Heart left ventricle (tissue), 16 donors: ENCODE measurements around the gene HLA-DQA2. TPM values are rescaled to one million over a fixed set of nuclear protein-coding genes. Genes with fewer than 3 reads are reported as not detected.

Experiments
- ATAC-seq, 4 donors: fragments of 200-7000 bp; cut with Tn5 transposase; one replicate each; pipeline ENCODE4 v1.9.1; 2020 to 2022; ENCODE audit warnings: moderate library complexity in 4 of 4, mild to moderate bottlenecking in 3 of 4, moderate number of reproducible peaks in 1 of 4
- DNase-seq, 5 donors: peaks; one replicate each; pipeline ENCODE4 v3.0.0-alpha.2; 2020
- H3K27ac ChIP-seq, 12 donors: fragments of 200-600 bp; sonication (generic) in 4 of 12; one replicate each; pipeline versions ENCODE4 v1.5.0 to v1.8.0; 2016 to 2022; ENCODE audit warnings: mild to moderate bottlenecking in 2 of 12
- H3K27me3 ChIP-seq, 9 donors: fragments of 200-600 bp; sonication (generic) in 2 of 9; one replicate each; pipeline versions ENCODE4 v1.5.1 to v1.8.0; 2016 to 2022; ENCODE audit warnings: mild to moderate bottlenecking in 3 of 9
- H3K36me3 ChIP-seq, 9 donors: fragments of 200-600 bp; sonication (generic) in 2 of 9; one replicate each; pipeline versions ENCODE4 v1.5.0 to v1.8.0; 2018 to 2022; ENCODE audit warnings: mild to moderate bottlenecking in 2 of 9
- H3K4me1 ChIP-seq, 12 donors: fragments of 200-600 bp; sonication (generic) in 4 of 12; one replicate each; pipeline versions ENCODE4 v1.5.0 to v1.8.0; 2016 to 2022; ENCODE audit warnings: mild to moderate bottlenecking in 3 of 12
- H3K4me3 ChIP-seq, 12 donors: fragments of 200-600 bp; sonication (generic) in 4 of 12; one replicate each; pipeline versions ENCODE4 v1.5.0 to v1.8.0; 2017 to 2022; ENCODE audit warnings: mild to moderate bottlenecking in 9 of 12, moderate library complexity in 4 of 12
- H3K9me3 ChIP-seq, 12 donors: fragments of 200-600 bp; sonication (generic) in 4 of 12; one replicate each; pipeline versions ENCODE4 v1.5.0 to v1.8.0; 2016 to 2022; ENCODE audit warnings: mild to moderate bottlenecking in 1 of 12
- CTCF ChIP-seq, 12 donors: fragments of 200-600 bp; sonication (generic) in 4 of 12; IDR thresholded peaks; one replicate each; pipeline versions ENCODE4 v1.5.0 to v1.8.0; 2018 to 2022; ENCODE audit warnings: antibody characterized with exemption in 12 of 12, mild to moderate bottlenecking in 5 of 12
- POLR2A ChIP-seq, 2 donors: fragments of 450-650 bp; IDR thresholded peaks; one replicate each; pipeline ENCODE4 v1.6.1; 2017; ENCODE audit warnings: antibody characterized with exemption in 2 of 2, mild to moderate bottlenecking in 2 of 2, moderate library complexity in 2 of 2
- WGBS, 4 donors: extraction: QIAGEN DNeasy Blood & Tissue Kit in 2 of 4; methylation state at CpG; one replicate each; pipeline versions ENCODE4 v1.1.5 to v1.1.7; 2013 to 2018; 5-methylcytosine and 5-hydroxymethylcytosine counted together
- intact Hi-C, 10 donors: fragments of 100-400 bp; cut with DNase I; formaldehyde crosslinking; loops; one replicate each; pipeline versions ENCODE4 v1.11.1 to v1.14.2; 2022
- long read RNA-seq, 3 donors: library from polyadenylated mRNA; unstranded; transcript quantifications; one replicate each; pipeline ENCODE4 v2.0.0, GENCODE V29; 2020 to 2021
- polyA plus RNA-seq, 2 donors: library from polyadenylated mRNA; stranded (reverse); fragments of 200-250 nt; gene quantifications; one replicate each; pipeline ENCODE4 v1.2.3, GENCODE V29; 2013
- total RNA-seq, 9 donors: library from RNA; depleted of rRNA in 2 of 9; stranded (reverse); fragments of >200 nt in 2 of 9; fragmentation: NEBNext Ultra II Directional in 3 of 9; extraction: Animal tissue kit (Norgen Biotek cat#: 25700) in 3 of 9; gene quantifications; one replicate each; pipeline versions ENCODE4 v1.1.0 to v1.2.4, GENCODE V29; 2016 to 2023
- donor health status: ischemic (EF 13 %, LVEDD 7.1; RV severe dilation, severe dysfunction).
- donor health status: healthy with polysubstance abuse.
- donor health status: DM: no; HTN: yes; CAD: no.
- donor health status: DM: no; HTN: no; CAD: no.
- donor health status: ischemic (EF 25% LVEDD 6.9; RV normal size, moderate dysfunction).
- donor health status: ischemic (EF 25% LVEDD 5.7; RV mildly dilated, moderate dysfunction).
- donor health status: healthy.
- donor health status: DM: yes; HTN: yes; CAD: no.
- donor health status: ischemic (EF 35%, LVEDD 5.7; RV mildly dilated, moderate dysfunction).
- donor health status: nonischemic (EF 11% LVEDD 7.7; RV severe dilation, severe dysfunction).
- donor health status: DM: yes; HTN: yes; CAD: no.
- donor health status: PGD.
- donor health status: ischemic (EF 29% LVEDD 5.4; RV normal size, mild dysfunction).
- donor health status: nonischemic (EF 23%, LVEDD 6.1; RV moderate dilation, normal function).

HLA-DQA2 gene
- total RNA-seq = 10 to 100 TPM in 2 of 9 donors, 1 to 10 TPM in 1, under 1 TPM in 3, not detected in 3; 0.14 to 34.4 (median 1.6) TPM
- not detected for polyA plus RNA-seq
- long read RNA-seq, donor 1 = 0 reads
- long read RNA-seq, donor 2 = 0 reads
- long read RNA-seq, donor 3 = 0 reads

GRCh38 chr6:32741031-32741960 lies at the start of gene HLA-DQA2:
Gene HLA-DQA2 (plus strand): TSS chr6:32741391. CDS start chr6:32741444, 53 bp downstream.
- H3K9me3 ChIP-seq = no peaks in the 10 kb centered on the region
- H3K27me3 ChIP-seq = peaks cover 0 to 81% (median 5%) of the 10 kb centered on the region in 9 donors
- no peak for ATAC-seq
- intact Hi-C loops = no loop called here
- H3K4me1 ChIP-seq = no peaks in the 10 kb centered on the region
- no peak for DNase-seq
- H3K36me3 ChIP-seq = no peaks in the 10 kb centered on the region
- TF ChIP-seq CTCF (IDR thresholded peaks at IDR 0.05) = no peak
- no peak for TF ChIP-seq POLR2A (IDR thresholded peaks at IDR 0.05)
- H3K27ac ChIP-seq = no peak within 1 kb of the TSS
- H3K4me3 ChIP-seq = no peak within 1 kb of the TSS
- 71 to 82% (median 75%) methylated on average over 7 of the region's 7 CpGs for WGBS, 4 donors

- peaks cover 0 to 11% (median 0%) of the 10 kb centered on the region in 9 donors for H3K27me3 ChIP-seq
- 0 to 3% (median 0%) methylated on average over 1 of the region's 1 CpG for WGBS, 4 donors
- TF ChIP-seq POLR2A (IDR thresholded peaks at IDR 0.05) (no peak), CTCF (IDR thresholded peaks at IDR 0.05) (peak in 8 of 12 donors; percentile 15 to 53 (median 34))
- peaks cover 0 to 5% (median 0%) of the 10 kb centered on the region in 12 donors for H3K4me1 ChIP-seq
- no peak overlapping the region for H3K27ac ChIP-seq
- intact Hi-C loops = loop anchor here in 6 of 10 donors (2.0 to 10.0 kb wide), 5 partner anchors 65 to 447 kb away; no protein-coding TSS in a partner anchor
- H3K36me3 ChIP-seq = no peaks in the 10 kb centered on the region
- H3K9me3 ChIP-seq = no peaks in the 10 kb centered on the region
- DNase-seq = peak in 2 of 5 donors; percentile 28 to 32
- no peak overlapping the region for H3K4me3 ChIP-seq
- no peak for ATAC-seq
Observed at GRCh38 chr6:32692019-32692418, 49.2 kb upstream of the HLA-DQA2 start.

- H3K27me3 ChIP-seq = peaks cover 0 to 21% (median 4%) of the 10 kb centered on the region in 9 donors
- no peak for TF ChIP-seq POLR2A (IDR thresholded peaks at IDR 0.05)
- TF ChIP-seq CTCF (IDR thresholded peaks at IDR 0.05) = no peak
- no peaks in the 10 kb centered on the region for H3K36me3 ChIP-seq
- no peak for DNase-seq
- no peak overlapping the region for H3K27ac ChIP-seq
- H3K9me3 ChIP-seq = no peaks in the 10 kb centered on the region
- no peak overlapping the region for H3K4me3 ChIP-seq
- WGBS, 4 donors = 84 to 97% (median 90%) methylated on average over 1 of the region's 1 CpG
- peaks cover 0 to 3% (median 0%) of the 10 kb centered on the region in 12 donors for H3K4me1 ChIP-seq
- intact Hi-C loops = loop anchor here in 7 of 10 donors (5.0 to 10.0 kb wide), 6 partner anchors 72 to 452 kb away; no protein-coding TSS in a partner anchor
- no peak for ATAC-seq
Observed at GRCh38 chr6:32697031-32697430, 44.2 kb upstream of the HLA-DQA2 start.
